ENCODE measurements around the gene MSN.
"Not testable (repeated sequence)": the region's sequence is repeated elsewhere in the genome, so short reads cannot be mapped to it uniquely, and the experiment has no call there.

Gene MSN

GRCh38 chrX:65745427-65745826 is 78.0 kb downstream of the MSN start:
- no peak overlapping the region for H3K4me3 ChIP-seq (ENCODE audit: low read depth in 1 of 2, low read length in 2 of 2)
- H3K9ac ChIP-seq (ENCODE audit: low read depth in 1 of 2, low read length in 2 of 2): no peak overlapping the region
- no peaks in the 10 kb centered on the region for H3K36me3 ChIP-seq (ENCODE audit: control insufficient read depth in 1 of 2, insufficient read depth in 2 of 2, low read length in 2 of 2)
- H3K27me3 ChIP-seq (ENCODE audit: control insufficient read depth in 1 of 2, insufficient read depth in 2 of 2, low read length in 2 of 2): no peaks in the 10 kb centered on the region
- H3K27ac ChIP-seq (ENCODE audit: low read depth, low read length): no peak overlapping the region
- H3K4me1 ChIP-seq (ENCODE audit: control insufficient read depth in 1 of 2, insufficient read depth in 2 of 2, low read length in 2 of 2): no peaks in the 10 kb centered on the region
- H3K9me3 ChIP-seq (ENCODE audit: control insufficient read depth in 1 of 2, low read length in 2 of 2): no peaks in the 10 kb centered on the region

DNA sequence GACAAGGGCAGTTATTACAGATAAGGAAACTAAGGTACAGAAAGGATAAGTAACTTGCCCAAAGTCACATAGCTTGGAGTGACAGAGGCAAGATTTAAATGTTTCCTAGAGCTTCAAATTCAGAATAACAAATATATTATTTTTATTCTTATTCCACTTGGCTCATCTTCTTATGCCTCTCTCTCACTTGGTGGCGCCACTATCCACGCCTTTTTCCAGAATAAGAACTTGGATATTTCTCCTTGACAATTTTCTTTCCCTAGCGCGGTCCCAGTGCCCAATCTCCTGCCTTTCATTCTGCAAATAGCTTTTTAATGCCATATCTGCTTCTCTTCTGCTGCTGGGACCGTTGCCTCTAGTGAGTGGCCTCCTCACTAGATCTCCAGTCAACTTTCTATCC is 78.5 kb downstream of the MSN start:
- H3K9ac ChIP-seq (ENCODE audit: low read depth in 1 of 2, low read length in 2 of 2): no peak overlapping the region

GRCh38 chrX:65750674-65751469 is 83.4 kb downstream of the MSN start:
- H3K4me3 ChIP-seq (ENCODE audit: low read depth in 1 of 2, low read length in 2 of 2): no peak overlapping the region
- H3K27ac ChIP-seq (ENCODE audit: low read depth, low read length): no peak overlapping the region
- H3K36me3 ChIP-seq (ENCODE audit: control insufficient read depth in 1 of 2, insufficient read depth in 2 of 2, low read length in 2 of 2): no peaks in the 10 kb centered on the region
- no peak overlapping the region for H3K9ac ChIP-seq (ENCODE audit: low read depth in 1 of 2, low read length in 2 of 2)
- H3K9me3 ChIP-seq (ENCODE audit: control insufficient read depth in 1 of 2, low read length in 2 of 2): no peaks in the 10 kb centered on the region
- H3K27me3 ChIP-seq (ENCODE audit: control insufficient read depth in 1 of 2, insufficient read depth in 2 of 2, low read length in 2 of 2): no peaks in the 10 kb centered on the region
- peaks cover 0 to 11% of the 10 kb centered on the region in 2 donors for H3K4me1 ChIP-seq (ENCODE audit: control insufficient read depth in 1 of 2, insufficient read depth in 2 of 2, low read length in 2 of 2)

More for the DNA sequence above, 78.5 kb downstream of the MSN start:
- no peaks in the 10 kb centered on the region for H3K9me3 ChIP-seq (ENCODE audit: control insufficient read depth in 1 of 2, low read length in 2 of 2)
- no peak overlapping the region for H3K27ac ChIP-seq (ENCODE audit: low read depth, low read length)
- no peak overlapping the region for H3K4me3 ChIP-seq (ENCODE audit: low read depth in 1 of 2, low read length in 2 of 2)
- no peaks in the 10 kb centered on the region for H3K36me3 ChIP-seq (ENCODE audit: control insufficient read depth in 1 of 2, insufficient read depth in 2 of 2, low read length in 2 of 2)
- peaks cover 0 to 2% of the 10 kb centered on the region in 2 donors for H3K4me1 ChIP-seq (ENCODE audit: control insufficient read depth in 1 of 2, insufficient read depth in 2 of 2, low read length in 2 of 2)
- H3K27me3 ChIP-seq (ENCODE audit: control insufficient read depth in 1 of 2, insufficient read depth in 2 of 2, low read length in 2 of 2): no peaks in the 10 kb centered on the region

- no peak overlapping the region for H3K27ac ChIP-seq (ENCODE audit: low read depth, low read length)
Observed at GRCh38 chrX:65751519-65751918, 84.1 kb downstream of the MSN start.

GRCh38 chrX:65752294-65752693 is 84.8 kb downstream of the MSN start:
- Histone ChIP-seq H3K27ac (ENCODE audit: low read depth, low read length) (no peak overlapping the region), H3K9me3 (ENCODE audit: control insufficient read depth in 1 of 2, low read length in 2 of 2) (no peaks in the 10 kb centered on the region)

More at GRCh38 chrX:65751519-65751918, 84.1 kb downstream of the MSN start:
- H3K4me3 ChIP-seq (ENCODE audit: low read depth in 1 of 2, low read length in 2 of 2): no peak overlapping the region
- no peaks in the 10 kb centered on the region for H3K9me3 ChIP-seq (ENCODE audit: control insufficient read depth in 1 of 2, low read length in 2 of 2)
- no peak overlapping the region for H3K9ac ChIP-seq (ENCODE audit: low read depth in 1 of 2, low read length in 2 of 2)
- H3K27me3 ChIP-seq (ENCODE audit: control insufficient read depth in 1 of 2, insufficient read depth in 2 of 2, low read length in 2 of 2): no peaks in the 10 kb centered on the region
- no peaks in the 10 kb centered on the region for H3K36me3 ChIP-seq (ENCODE audit: control insufficient read depth in 1 of 2, insufficient read depth in 2 of 2, low read length in 2 of 2)
- H3K4me1 ChIP-seq (ENCODE audit: control insufficient read depth in 1 of 2, insufficient read depth in 2 of 2, low read length in 2 of 2): peaks cover 0 to 11% of the 10 kb centered on the region in 2 donors

GRCh38 chrX:65755786-65756185 is 88.3 kb downstream of the MSN start:
- no peaks in the 10 kb centered on the region for H3K27me3 ChIP-seq (ENCODE audit: control insufficient read depth in 1 of 2, insufficient read depth in 2 of 2, low read length in 2 of 2)
- no peaks in the 10 kb centered on the region for H3K9me3 ChIP-seq (ENCODE audit: control insufficient read depth in 1 of 2, low read length in 2 of 2)
- H3K4me3 ChIP-seq (ENCODE audit: low read depth in 1 of 2, low read length in 2 of 2): no peak overlapping the region
- H3K4me1 ChIP-seq (ENCODE audit: control insufficient read depth in 1 of 2, insufficient read depth in 2 of 2, low read length in 2 of 2): peaks cover 0 to 11% of the 10 kb centered on the region in 2 donors
- H3K9ac ChIP-seq (ENCODE audit: low read depth in 1 of 2, low read length in 2 of 2): no peak overlapping the region
- H3K36me3 ChIP-seq (ENCODE audit: control insufficient read depth in 1 of 2, insufficient read depth in 2 of 2, low read length in 2 of 2): no peaks in the 10 kb centered on the region
- no peak overlapping the region for H3K27ac ChIP-seq (ENCODE audit: low read depth, low read length)

More at GRCh38 chrX:65752294-65752693, 84.8 kb downstream of the MSN start:
- Histone ChIP-seq H3K9ac (ENCODE audit: low read depth in 1 of 2, low read length in 2 of 2) (no peak overlapping the region), H3K27me3 (ENCODE audit: control insufficient read depth in 1 of 2, insufficient read depth in 2 of 2, low read length in 2 of 2) (no peaks in the 10 kb centered on the region), H3K36me3 (ENCODE audit: control insufficient read depth in 1 of 2, insufficient read depth in 2 of 2, low read length in 2 of 2) (no peaks in the 10 kb centered on the region), H3K4me3 (ENCODE audit: low read depth in 1 of 2, low read length in 2 of 2) (no peak overlapping the region), H3K4me1 (ENCODE audit: control insufficient read depth in 1 of 2, insufficient read depth in 2 of 2, low read length in 2 of 2) (peaks cover 0 to 11% of the 10 kb centered on the region in 2 donors)

DNA sequence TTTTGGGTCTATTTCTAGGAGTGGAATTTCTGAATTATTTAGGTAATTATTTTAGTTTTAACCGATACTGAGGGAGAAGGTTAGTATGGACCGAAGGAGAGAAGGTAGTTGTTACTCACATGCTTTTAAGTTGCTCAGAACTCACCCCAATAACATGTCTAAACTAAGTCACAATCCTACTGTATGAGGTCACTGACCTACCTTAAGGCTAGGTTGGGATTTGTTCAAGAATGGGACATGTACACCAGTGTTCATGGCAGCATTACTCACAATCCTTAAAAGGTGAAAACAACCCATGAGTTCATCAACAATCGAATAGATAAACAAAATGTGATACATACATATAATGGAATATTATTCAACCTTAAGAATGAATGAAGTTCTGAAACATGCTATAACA is 90.5 kb downstream of the MSN start:
- no peaks in the 10 kb centered on the region for H3K4me1 ChIP-seq (ENCODE audit: control insufficient read depth in 1 of 2, insufficient read depth in 2 of 2, low read length in 2 of 2)
- no peaks in the 10 kb centered on the region for H3K27me3 ChIP-seq (ENCODE audit: control insufficient read depth in 1 of 2, insufficient read depth in 2 of 2, low read length in 2 of 2)
- no peak overlapping the region for H3K4me3 ChIP-seq (ENCODE audit: low read depth in 1 of 2, low read length in 2 of 2)
- H3K9ac ChIP-seq (ENCODE audit: low read depth in 1 of 2, low read length in 2 of 2): no peak overlapping the region
- H3K36me3 ChIP-seq (ENCODE audit: control insufficient read depth in 1 of 2, insufficient read depth in 2 of 2, low read length in 2 of 2): no peaks in the 10 kb centered on the region
- H3K9me3 ChIP-seq (ENCODE audit: control insufficient read depth in 1 of 2, low read length in 2 of 2): no peaks in the 10 kb centered on the region
- H3K27ac ChIP-seq (ENCODE audit: low read depth, low read length): no peak overlapping the region

GRCh38 chrX:65758505-65758904 is 91.1 kb downstream of the MSN start:
- Histone ChIP-seq H3K27me3 (ENCODE audit: control insufficient read depth in 1 of 2, insufficient read depth in 2 of 2, low read length in 2 of 2) (no peaks in the 10 kb centered on the region), H3K9ac (ENCODE audit: low read depth in 1 of 2, low read length in 2 of 2) (no peak overlapping the region), H3K4me3 (ENCODE audit: low read depth in 1 of 2, low read length in 2 of 2) (no peak overlapping the region), H3K9me3 (ENCODE audit: control insufficient read depth in 1 of 2, low read length in 2 of 2) (no peaks in the 10 kb centered on the region), H3K4me1 (ENCODE audit: control insufficient read depth in 1 of 2, insufficient read depth in 2 of 2, low read length in 2 of 2) (no peaks in the 10 kb centered on the region), H3K27ac (ENCODE audit: low read depth, low read length) (no peak overlapping the region), H3K36me3 (ENCODE audit: control insufficient read depth in 1 of 2, insufficient read depth in 2 of 2, low read length in 2 of 2) (no peaks in the 10 kb centered on the region)

DNA sequence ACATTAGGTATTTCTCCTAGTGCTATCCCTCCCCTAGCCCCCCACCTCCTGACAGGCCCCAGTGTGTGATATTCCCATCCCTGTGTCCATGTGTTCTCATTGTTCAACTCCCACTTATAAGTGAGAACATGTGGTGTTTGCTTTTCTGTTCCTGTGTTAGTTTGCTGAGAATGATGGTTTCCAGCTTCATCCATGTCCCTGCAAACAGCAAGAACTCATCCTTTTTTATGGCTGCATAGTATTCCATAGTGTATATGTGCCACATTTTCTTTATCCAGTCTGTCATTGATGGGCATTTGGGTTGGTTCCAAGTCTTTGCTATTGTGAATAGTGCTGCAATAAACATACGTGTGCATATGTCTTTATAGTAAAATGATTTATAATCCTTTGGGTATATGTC is 92.1 kb downstream of the MSN start:
- not testable (repeated sequence) for H3K4me3 ChIP-seq (ENCODE audit: low read depth in 1 of 2, low read length in 2 of 2); H3K36me3 ChIP-seq (ENCODE audit: control insufficient read depth in 1 of 2, insufficient read depth in 2 of 2, low read length in 2 of 2); H3K4me1 ChIP-seq (ENCODE audit: control insufficient read depth in 1 of 2, insufficient read depth in 2 of 2, low read length in 2 of 2); H3K9me3 ChIP-seq (ENCODE audit: control insufficient read depth in 1 of 2, low read length in 2 of 2); H3K9ac ChIP-seq (ENCODE audit: low read depth in 1 of 2, low read length in 2 of 2); H3K27me3 ChIP-seq (ENCODE audit: control insufficient read depth in 1 of 2, insufficient read depth in 2 of 2, low read length in 2 of 2); H3K27ac ChIP-seq (ENCODE audit: low read depth, low read length)

GRCh38 chrX:65769564-65770292 is 102.3 kb downstream of the MSN start:
- no peak overlapping the region for H3K4me3 ChIP-seq (ENCODE audit: low read depth in 1 of 2, low read length in 2 of 2)

More at GRCh38 chrX:65769564-65770292, 102.3 kb downstream of the MSN start:
- no peaks in the 10 kb centered on the region for H3K9me3 ChIP-seq (ENCODE audit: control insufficient read depth in 1 of 2, low read length in 2 of 2)
- H3K36me3 ChIP-seq (ENCODE audit: control insufficient read depth in 1 of 2, insufficient read depth in 2 of 2, low read length in 2 of 2): no peaks in the 10 kb centered on the region
- no peak overlapping the region for H3K27ac ChIP-seq (ENCODE audit: low read depth, low read length)
- no peaks in the 10 kb centered on the region for H3K27me3 ChIP-seq (ENCODE audit: control insufficient read depth in 1 of 2, insufficient read depth in 2 of 2, low read length in 2 of 2)
- no peak overlapping the region for H3K9ac ChIP-seq (ENCODE audit: low read depth in 1 of 2, low read length in 2 of 2)
- H3K4me1 ChIP-seq (ENCODE audit: control insufficient read depth in 1 of 2, insufficient read depth in 2 of 2, low read length in 2 of 2): no peaks in the 10 kb centered on the region
